Sigmoid colon (tissue), 4 donors: ENCODE results near the gene CCL23.

Experiments used
- EP300 ChIP-seq, 4 donors: sonication (generic); formaldehyde crosslinking; IDR thresholded peaks; one replicate each; pipeline ENCODE4 v1.6.1; 2017; ENCODE audit warnings: antibody characterized with exemption in 4 of 4
- POLR2A ChIP-seq, 2 donors: fragments of 450-650 bp; IDR thresholded peaks; one replicate each; pipeline ENCODE4 v1.6.1; 2016; ENCODE audit warnings: antibody characterized with exemption in 2 of 2, mild to moderate bottlenecking in 2 of 2, moderate library complexity in 2 of 2
- POLR2AphosphoS5 ChIP-seq, 4 donors: sonication (generic); formaldehyde crosslinking; IDR thresholded peaks; one replicate each; pipeline ENCODE4 v1.6.1; 2017; ENCODE audit warnings: antibody characterized with exemption in 4 of 4
- TF ChIP-seq, protein P1 (sequence below), 4 experiments: fragments of 450-650 bp in 3 of 4; fragments of 200-600 bp in 1 of 4; IDR thresholded peaks; one replicate each; pipeline ENCODE4 v1.5.1; 2016 to 2019; ENCODE audit warnings: antibody characterized with exemption in 4 of 4, mild to moderate bottlenecking in 3 of 4, moderate library complexity in 2 of 4

GRCh38 chr17:36048066-36048465, 30.3 kb upstream of the CCL23 start:
- TF ChIP-seq POLR2AphosphoS5 (IDR thresholded peaks at IDR 0.05) = no peak
- TF ChIP-seq POLR2A (IDR thresholded peaks at IDR 0.05) = no peak
- TF ChIP-seq, protein P1, sequence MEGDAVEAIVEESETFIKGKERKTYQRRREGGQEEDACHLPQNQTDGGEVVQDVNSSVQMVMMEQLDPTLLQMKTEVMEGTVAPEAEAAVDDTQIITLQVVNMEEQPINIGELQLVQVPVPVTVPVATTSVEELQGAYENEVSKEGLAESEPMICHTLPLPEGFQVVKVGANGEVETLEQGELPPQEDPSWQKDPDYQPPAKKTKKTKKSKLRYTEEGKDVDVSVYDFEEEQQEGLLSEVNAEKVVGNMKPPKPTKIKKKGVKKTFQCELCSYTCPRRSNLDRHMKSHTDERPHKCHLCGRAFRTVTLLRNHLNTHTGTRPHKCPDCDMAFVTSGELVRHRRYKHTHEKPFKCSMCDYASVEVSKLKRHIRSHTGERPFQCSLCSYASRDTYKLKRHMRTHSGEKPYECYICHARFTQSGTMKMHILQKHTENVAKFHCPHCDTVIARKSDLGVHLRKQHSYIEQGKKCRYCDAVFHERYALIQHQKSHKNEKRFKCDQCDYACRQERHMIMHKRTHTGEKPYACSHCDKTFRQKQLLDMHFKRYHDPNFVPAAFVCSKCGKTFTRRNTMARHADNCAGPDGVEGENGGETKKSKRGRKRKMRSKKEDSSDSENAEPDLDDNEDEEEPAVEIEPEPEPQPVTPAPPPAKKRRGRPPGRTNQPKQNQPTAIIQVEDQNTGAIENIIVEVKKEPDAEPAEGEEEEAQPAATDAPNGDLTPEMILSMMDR (IDR thresholded peaks at IDR 0.05) = no peak
- TF ChIP-seq EP300 (IDR thresholded peaks at IDR 0.05) = no peak
